ENCODE results near the gene METTL1. TPM values are rescaled to one million over a fixed set of nuclear protein-coding genes. Genes with fewer than 3 reads are reported as not detected.
A peak's percentile ranks its signal among the peaks of the same experiment; 100 is the strongest.

The METTL1 gene
- total and polyA plus RNA-seq, 9 of the 15 experiments (the other 6 are each of a cell fraction or from before 2014, with no cell fraction given) = 12.6 to 65.9 (median 39.2) TPM

DNA sequence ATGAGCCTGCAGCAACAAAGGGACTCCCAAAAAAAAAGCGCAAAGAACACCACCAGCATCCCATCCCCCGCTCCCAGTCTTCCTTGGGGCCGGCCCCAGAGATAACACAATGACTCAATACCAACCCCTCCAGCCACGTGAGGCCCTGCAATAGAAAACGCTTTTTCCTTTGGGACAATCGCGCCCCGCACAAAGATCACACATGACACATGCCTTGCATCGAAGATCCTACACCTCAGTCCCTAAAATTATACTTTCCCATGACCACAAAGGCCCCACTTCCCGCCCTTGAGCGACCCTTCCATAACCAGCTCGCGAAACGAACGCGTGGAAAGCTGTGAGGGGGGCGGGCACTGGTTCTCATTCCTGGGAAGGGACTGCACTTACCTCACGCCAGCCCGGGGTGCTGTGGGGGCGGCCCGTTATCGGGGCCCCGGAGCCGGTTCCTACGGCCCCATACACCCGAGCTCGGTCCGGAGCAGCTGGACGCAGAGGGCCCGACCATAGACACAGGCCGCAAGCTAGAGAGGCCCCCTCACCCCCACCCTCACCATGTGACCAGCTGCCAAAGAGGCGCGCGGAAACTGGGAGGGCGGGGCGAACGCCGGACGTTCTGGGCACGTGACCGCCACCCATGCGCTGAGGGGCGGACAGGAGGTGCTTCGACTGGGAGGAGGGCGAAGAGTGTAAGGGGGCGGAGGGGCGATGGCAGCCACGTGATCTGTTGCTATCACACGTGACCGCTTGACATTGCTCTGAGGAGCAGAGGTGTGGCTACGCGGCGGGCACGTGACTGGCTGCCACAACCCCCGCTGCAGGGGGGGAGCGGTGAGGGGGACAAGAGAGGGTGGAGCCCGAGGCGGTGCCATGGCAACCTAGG is 19.9 kb downstream of the METTL1 start, which contains the start of gene CDK4 (continued):
- TF ChIP-seq, protein P1, sequence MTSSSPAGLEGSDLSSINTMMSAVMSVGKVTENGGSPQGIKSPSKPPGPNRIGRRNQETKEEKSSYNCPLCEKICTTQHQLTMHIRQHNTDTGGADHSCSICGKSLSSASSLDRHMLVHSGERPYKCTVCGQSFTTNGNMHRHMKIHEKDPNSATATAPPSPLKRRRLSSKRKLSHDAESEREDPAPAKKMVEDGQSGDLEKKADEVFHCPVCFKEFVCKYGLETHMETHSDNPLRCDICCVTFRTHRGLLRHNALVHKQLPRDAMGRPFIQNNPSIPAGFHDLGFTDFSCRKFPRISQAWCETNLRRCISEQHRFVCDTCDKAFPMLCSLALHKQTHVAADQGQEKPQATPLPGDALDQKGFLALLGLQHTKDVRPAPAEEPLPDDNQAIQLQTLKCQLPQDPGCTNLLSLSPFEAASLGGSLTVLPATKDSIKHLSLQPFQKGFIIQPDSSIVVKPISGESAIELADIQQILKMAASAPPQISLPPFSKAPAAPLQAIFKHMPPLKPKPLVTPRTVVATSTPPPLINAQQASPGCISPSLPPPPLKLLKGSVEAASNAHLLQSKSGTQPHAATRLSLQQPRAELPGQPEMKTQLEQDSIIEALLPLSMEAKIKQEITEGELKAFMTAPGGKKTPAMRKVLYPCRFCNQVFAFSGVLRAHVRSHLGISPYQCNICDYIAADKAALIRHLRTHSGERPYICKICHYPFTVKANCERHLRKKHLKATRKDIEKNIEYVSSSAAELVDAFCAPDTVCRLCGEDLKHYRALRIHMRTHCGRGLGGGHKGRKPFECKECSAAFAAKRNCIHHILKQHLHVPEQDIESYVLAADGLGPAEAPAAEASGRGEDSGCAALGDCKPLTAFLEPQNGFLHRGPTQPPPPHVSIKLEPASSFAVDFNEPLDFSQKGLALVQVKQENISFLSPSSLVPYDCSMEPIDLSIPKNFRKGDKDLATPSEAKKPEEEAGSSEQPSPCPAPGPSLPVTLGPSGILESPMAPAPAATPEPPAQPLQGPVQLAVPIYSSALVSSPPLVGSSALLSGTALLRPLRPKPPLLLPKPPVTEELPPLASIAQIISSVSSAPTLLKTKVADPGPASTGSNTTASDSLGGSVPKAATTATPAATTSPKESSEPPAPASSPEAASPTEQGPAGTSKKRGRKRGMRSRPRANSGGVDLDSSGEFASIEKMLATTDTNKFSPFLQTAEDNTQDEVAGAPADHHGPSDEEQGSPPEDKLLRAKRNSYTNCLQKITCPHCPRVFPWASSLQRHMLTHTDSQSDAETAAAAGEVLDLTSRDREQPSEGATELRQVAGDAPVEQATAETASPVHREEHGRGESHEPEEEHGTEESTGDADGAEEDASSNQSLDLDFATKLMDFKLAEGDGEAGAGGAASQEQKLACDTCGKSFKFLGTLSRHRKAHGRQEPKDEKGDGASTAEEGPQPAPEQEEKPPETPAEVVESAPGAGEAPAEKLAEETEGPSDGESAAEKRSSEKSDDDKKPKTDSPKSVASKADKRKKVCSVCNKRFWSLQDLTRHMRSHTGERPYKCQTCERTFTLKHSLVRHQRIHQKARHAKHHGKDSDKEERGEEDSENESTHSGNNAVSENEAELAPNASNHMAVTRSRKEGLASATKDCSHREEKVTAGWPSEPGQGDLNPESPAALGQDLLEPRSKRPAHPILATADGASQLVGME (CRISPR knock-in tag; IDR thresholded peaks at IDR 0.05) = no peak
- TF ChIP-seq KDM5B (IDR thresholded peaks at IDR 0.05; ENCODE audit: insufficient replicate concordance, low read depth, low read length) = peak; percentile 54
- TF ChIP-seq JUNB (CRISPR knock-in tag; conservative IDR thresholded peaks at IDR 0.05) = 0 out of 2 replicates have a peak, but pooled peaks have one; percentile 5
- TF ChIP-seq NFIX (CRISPR knock-in tag; IDR thresholded peaks at IDR 0.05; ENCODE audit: low read depth) = no peak
- no peak for TF ChIP-seq HNRNPL (IDR thresholded peaks at IDR 0.05; ENCODE audit: low read depth, low read length)
- no peak for TF ChIP-seq ZNF133 (CRISPR knock-in tag; IDR thresholded peaks at IDR 0.05)
- TF ChIP-seq, protein P2, sequence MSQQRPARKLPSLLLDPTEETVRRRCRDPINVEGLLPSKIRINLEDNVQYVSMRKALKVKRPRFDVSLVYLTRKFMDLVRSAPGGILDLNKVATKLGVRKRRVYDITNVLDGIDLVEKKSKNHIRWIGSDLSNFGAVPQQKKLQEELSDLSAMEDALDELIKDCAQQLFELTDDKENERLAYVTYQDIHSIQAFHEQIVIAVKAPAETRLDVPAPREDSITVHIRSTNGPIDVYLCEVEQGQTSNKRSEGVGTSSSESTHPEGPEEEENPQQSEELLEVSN (IDR thresholded peaks at IDR 0.05; ENCODE audit: borderline replicate concordance in 1 of 2, extremely low read depth in 1 of 2, insufficient read depth in 1 of 2, insufficient read length in 1 of 2, low read depth in 1 of 2, low read length in 1 of 2, poor library complexity in 1 of 2, severe bottlenecking in 1 of 2) = peak; percentile 93 to 95
- no peak; the same call in 1 of the 2 replicates for TF ChIP-seq ZBTB1 (CRISPR knock-in tag; IDR thresholded peaks at IDR 0.05; ENCODE audit: borderline replicate concordance, low read depth)
- TF ChIP-seq BRD4 (IDR thresholded peaks at IDR 0.05) = no peak; the same call in 1 of the 2 replicates
- TF ChIP-seq ZNF696 (CRISPR knock-in tag; conservative IDR thresholded peaks at IDR 0.05) = no peak
- no peak for TF ChIP-seq ZNF449 (CRISPR knock-in tag; IDR thresholded peaks at IDR 0.05)
- TF ChIP-seq HDAC3 (IDR thresholded peaks at IDR 0.05; ENCODE audit: borderline replicate concordance, partially characterized antibody) = no peak
- TF ChIP-seq DNMT1 (IDR thresholded peaks at IDR 0.05) = no peak
- no peak for TF ChIP-seq CBX5 (IDR thresholded peaks at IDR 0.05; ENCODE audit: borderline replicate concordance, low read depth)

Measured in K562 (cell line).